HTERT RPE-1 (cell line): ENCODE measurements around the gene SPATA19.
"Not testable (repeated sequence)": the region's sequence is repeated elsewhere in the genome, so short reads cannot be mapped to it uniquely, and the experiment has no call there.

ENCODE experiments used
- in situ Hi-C: fragments of 300-500 bp; cut with MboI; formaldehyde crosslinking; loops from 4 replicates; pipeline ENCODE4 v1.14.3; 2020; ENCODE audit warnings: low sequenced_read_pairs

SPATA19 gene

DNA sequence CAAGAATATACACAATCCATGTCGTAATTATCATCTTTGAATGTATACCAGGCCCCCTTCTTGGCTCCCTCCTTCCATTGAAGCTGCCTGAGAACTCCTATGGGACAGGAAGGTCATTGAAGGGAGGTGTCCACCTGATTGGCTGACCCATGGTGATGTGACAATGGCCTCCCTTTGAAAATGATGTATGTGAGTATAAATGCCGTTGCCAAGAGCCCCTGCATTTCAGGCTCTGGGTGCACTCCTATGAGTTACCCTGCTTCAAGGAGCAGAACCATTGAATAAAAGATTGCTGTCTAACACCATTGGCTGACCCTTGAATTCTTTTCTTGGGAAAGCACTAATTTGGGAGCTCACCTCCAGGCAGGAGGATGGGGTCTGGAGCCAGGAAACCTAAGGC lies at the start of gene SPATA19:
Gene SPATA19, minus strand, starts transcription at position 101 of the 400 bp plus-strand sequence. Its CDS starts 67 bp downstream, at position 34.
- in situ Hi-C loops = no loop called here

DNA sequence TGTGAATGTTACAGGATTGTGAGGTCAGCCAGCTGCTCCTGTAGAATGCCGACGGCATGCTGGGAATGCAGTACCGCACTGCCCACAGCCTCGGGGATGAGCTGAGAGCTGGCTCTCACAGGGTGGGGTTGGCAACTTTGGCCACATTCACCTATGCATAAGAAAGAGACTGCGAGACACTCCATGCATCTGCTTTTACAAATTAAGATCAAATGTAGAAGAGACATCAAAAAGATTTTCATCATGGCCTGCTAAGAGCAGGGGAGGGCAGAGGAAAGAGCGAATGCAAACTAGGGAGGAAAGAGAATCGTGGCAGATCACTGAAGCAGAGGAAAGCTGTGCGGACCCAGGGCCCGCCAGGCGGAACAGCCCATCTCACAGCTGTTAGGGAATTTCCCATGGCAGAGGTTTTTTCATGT lies 49.8 kb upstream of the SPATA19 start:
- in situ Hi-C loops = no loop called here

- in situ Hi-C loops = no loop called here
These were observed 48.1 kb upstream of the SPATA19 start for GRCh38 chr11:133893381-133893780.

GRCh38 chr11:133892584-133893380 lies 47.5 kb upstream of the SPATA19 start:
- in situ Hi-C loops = no loop called here

DNA sequence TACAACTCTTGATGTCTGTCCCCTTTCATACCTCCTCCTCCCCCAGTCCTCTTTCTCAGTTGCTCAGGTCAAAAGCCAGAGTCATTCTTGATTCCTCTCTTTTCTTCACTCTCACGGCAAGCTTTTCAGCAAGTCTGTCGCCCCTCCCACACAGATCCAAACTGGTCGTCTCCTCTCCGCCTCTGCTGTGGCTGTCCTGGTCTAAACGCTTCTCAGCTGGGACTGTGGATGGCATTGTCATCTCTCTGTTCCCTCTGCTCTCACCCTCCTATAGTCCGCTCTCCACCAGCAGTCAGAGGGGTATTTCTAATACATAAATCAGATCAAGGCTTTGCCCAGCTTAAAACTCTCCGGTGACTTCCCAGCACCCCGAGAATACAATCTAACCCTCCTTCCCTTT lies 46.8 kb upstream of the SPATA19 start:
- in situ Hi-C loops = no loop called here

DNA sequence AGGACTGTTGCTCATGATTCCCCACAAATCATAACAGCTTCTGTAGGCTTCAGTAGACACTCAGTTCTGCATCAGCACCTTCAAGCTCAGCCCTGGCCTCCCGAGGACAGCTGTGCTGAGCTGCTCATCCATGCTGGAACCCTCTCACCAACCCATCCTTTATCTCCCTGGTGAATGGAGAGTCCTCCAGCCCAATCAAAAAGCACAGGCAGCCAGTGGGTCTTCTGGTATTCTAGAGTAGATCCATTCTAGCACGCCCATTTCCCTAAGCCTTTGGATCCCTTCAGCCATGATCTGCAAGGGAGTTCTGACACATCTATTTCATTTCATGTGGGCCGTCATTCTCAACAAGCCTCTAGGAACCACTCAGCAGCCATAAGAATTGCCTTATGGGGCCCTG lies 44.6 kb upstream of the SPATA19 start:
- in situ Hi-C loops = no loop called here

- in situ Hi-C loops = no loop called here
These were observed 43.9 kb upstream of the SPATA19 start for GRCh38 chr11:133889188-133889587.

- in situ Hi-C loops = no loop called here
These were observed 42.5 kb upstream of the SPATA19 start for GRCh38 chr11:133887692-133888332.

DNA sequence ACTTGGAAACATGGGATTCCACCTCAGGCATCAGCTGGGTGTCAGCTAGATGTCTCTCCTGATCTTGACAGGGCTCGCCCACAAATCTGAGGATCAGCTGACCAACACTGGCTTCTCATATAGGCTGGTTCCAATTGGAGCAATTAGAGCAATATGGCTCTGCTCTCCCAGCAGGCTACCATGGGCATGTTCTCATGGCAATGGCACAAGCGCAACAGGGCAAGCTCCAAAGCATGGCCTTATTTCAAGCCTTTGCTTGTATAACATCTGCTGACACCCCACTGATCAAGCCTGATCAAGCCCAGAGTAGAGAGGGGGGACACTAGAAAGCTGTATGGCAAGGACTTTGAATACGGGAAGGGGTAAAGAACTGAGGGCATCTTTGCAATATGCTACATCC lies 40.7 kb upstream of the SPATA19 start:
- in situ Hi-C loops = no loop called here

DNA sequence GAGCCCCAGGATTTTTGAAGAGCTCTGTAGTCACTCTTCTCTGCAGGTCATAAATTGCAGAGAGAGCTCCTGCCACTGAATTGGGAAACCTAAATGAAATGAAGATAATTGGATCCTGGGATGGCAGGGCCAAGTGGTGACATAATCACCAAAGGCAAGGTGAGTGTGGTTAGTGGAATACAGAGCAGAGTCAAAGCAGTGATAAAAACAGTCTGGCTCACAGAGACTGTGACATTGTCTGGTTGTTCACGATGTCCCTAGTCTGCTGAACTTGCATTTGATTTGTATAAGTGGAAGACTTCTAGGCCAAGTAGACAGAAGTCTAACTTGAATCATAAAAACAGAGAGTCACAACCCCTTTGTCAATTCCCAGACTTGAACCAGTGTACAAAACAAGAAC lies 26.8 kb upstream of the SPATA19 start:
- in situ Hi-C loops = no loop called here

DNA sequence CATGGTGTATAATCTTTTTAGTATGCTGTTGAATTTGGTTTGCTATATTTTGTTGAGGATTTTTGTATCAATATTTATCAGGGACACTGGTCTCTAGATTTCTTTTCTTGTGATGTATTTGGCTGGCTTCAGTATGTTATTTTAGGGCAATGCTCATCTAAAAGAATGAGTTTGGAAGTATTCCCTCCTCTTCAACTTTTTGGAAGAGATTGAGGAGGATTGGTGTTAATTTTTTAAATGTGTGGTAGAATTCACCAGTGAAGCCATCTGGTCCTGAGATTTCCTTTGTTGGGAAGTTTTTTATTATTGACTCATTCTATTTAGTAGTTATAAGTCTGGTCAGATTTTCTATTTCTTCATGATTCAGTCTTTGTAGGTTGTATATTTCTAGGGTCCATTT lies 22.1 kb upstream of the SPATA19 start:
- in situ Hi-C loops = no loop called here

DNA sequence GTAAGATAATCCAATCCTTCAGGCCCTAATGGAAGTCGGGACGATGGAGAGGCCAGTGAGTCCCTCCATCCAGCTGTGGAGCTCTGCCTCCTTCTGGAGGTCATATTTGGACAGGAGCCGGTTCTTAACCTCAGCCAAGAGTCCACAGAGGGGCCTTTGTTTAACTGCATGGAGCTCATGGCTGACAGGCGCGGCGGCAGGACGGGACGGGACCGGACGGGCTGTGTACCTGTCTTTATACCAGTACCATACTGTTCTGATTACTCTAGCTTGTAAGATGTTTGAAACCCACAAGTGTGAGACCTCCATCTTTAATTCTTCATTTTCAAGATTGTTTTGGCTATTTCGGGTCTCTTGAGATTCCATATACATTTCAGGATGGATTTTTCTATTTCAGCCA lies 20.2 kb upstream of the SPATA19 start:
- in situ Hi-C loops = no loop called here

DNA sequence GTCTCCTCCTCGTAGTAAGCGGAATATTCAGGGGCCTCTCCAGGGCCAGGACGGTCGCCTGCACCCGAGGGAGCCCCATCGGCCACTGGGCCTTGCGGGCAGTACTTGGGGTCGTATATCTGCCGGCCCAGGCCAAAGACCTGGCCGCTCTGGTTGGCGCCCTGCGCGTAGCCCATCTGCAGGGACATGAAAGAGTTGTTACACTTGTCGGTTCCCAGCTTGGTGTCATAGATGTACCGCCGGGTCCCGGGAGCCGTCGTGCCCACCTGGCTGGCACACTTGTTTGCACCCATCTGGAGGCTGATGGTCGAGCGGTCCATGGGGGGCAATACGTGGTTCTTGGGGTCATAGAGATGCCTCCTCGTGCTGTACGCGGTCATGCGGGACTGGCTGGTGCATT lies 19.4 kb upstream of the SPATA19 start:
- in situ Hi-C loops = no loop called here

DNA sequence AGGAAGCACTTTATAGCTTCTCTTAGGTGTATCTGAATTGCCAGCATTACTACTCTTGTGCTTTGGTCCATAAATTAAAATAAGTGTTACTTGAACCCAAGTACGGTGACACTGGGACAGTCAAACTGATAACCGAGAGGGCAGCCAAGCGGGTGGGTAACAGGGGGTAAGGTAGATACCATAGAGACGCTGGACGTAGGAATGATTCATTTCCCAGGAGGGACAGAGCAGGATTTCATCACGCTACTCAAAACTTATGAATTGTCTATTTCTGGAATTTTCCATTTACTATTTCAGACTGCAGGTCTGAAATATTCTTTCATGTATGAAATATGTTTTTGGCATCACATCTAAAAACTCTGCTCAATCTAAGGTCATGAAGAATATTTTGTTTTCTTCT lies 14.8 kb upstream of the SPATA19 start:
- in situ Hi-C loops = no loop called here

- in situ Hi-C loops = not testable (repeated sequence)
These were observed 9.1 kb upstream of the SPATA19 start for GRCh38 chr11:133854330-133854960.

GRCh38 chr11:133844217-133844616 lies 1.1 kb downstream of the SPATA19 start:
- in situ Hi-C loops = no loop called here

DNA sequence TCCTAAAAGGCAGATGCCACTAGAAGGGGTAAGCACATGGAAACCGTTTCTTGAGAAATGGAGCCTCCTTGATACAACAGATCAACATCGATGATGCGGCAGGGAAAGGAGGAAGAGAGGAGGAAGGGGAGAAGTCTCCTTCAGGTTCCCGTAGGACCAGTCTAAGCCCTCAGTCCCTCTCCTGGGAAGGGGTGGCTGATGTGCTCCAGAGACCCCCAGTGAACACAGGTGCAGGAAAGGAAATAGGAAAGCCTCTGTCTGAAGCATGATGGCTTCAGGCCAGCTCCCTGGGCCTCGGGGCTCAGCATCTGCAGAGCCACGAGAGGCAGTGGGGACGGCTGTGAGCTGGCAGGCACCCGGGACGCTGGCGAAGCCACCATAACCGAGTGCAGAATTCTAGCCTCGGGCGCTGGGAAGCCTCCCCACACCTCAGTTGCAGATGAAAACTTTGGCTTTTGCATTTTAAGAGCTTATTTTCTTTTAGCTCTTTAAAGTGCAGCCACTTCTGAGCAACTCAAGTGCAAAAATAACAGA lies 1.8 kb downstream of the SPATA19 start:
- in situ Hi-C loops = no loop called here

GRCh38 chr11:133842730-133843129 lies 2.6 kb downstream of the SPATA19 start:
- in situ Hi-C loops = no loop called here

GRCh38 chr11:133842053-133842452 lies 3.3 kb downstream of the SPATA19 start:
- in situ Hi-C loops = no loop called here

- in situ Hi-C loops = no loop called here
These were observed 3.9 kb downstream of the SPATA19 start for GRCh38 chr11:133841279-133842043.

- in situ Hi-C loops = no loop called here
These were observed 4.8 kb downstream of the SPATA19 start for GRCh38 chr11:133840479-133840941.
